SK-N-SH (cell line): Measurements from ENCODE around the gene SSBP2. TPM values are rescaled to one million over a fixed set of nuclear protein-coding genes. Genes with fewer than 3 reads are reported as not detected.

Experiments
- CTCF ChIA-PET: fragments of 300-600, 350-600 bp; formaldehyde crosslinking; extraction: SDS; loops from one replicate; lab custom pipeline; 2021; lab: Yijun Ruan, JAX
- POLR2A ChIA-PET: fragments of 350-600 bp; sonication (Branson Sonifier 250); formaldehyde crosslinking; extraction: SDS; loops from one replicate; lab custom pipeline; 2020; ENCODE audit warnings: antibody characterized with exemption, inconsistent platforms; lab: Yijun Ruan, JAX
- DNase-seq: peaks from one replicate; pipeline ENCODE4 v3.0.0; 2012
- H2AFZ ChIP-seq: fragments of 200-600 bp; sonication (generic); 2 replicates; pipeline ENCODE4 v1.8.1; 2016; ENCODE audit warnings: antibody characterized with exemption, mild to moderate bottlenecking, low read depth
- H3F3A ChIP-seq: fragments of 200-600 bp; sonication (generic); replicated peaks from 2 replicates; pipeline ENCODE3; 2016; ENCODE audit warnings: antibody characterized with exemption, mild to moderate bottlenecking; ENCODE audit not compliant: insufficient read depth
- H3K27ac ChIP-seq, 2 experiments: fragments of 200-500 bp in 1 of 2; fragments of 200-600 bp in 1 of 2; sonication (Bioruptor generic) in 1 of 2; sonication (generic), shearing (Covaris generic) in 1 of 2; 2 replicates each; pipeline versions ENCODE4 v1.5.1 to v1.6.1; 2014 to 2016; ENCODE audit warnings: low read depth in 2 of 2, inconsistent platforms in 1 of 2, low read length in 1 of 2, mild to moderate bottlenecking in 1 of 2, mixed read lengths in 1 of 2
- H3K27me3 ChIP-seq: fragments of 200-600 bp; sonication (generic), shearing (Covaris generic); 2 replicates; pipeline ENCODE4 v1.6.1; 2016; ENCODE audit warnings: mixed run types; ENCODE audit not compliant: insufficient read depth
- H3K36me3 ChIP-seq, 2 experiments: fragments of 200-500 bp in 1 of 2; fragments of 200-600 bp in 1 of 2; sonication (Bioruptor generic) in 1 of 2; sonication (generic) in 1 of 2; replicated peaks in 1 of 2; 2 replicates each; pipeline versions ENCODE3 to v1.5.1; 2014 to 2016; ENCODE audit warnings: low read length in 1 of 2, mild to moderate bottlenecking in 1 of 2; ENCODE audit not compliant: insufficient read depth in 2 of 2, control insufficient read depth in 1 of 2
- H3K4me1 ChIP-seq, 2 experiments: fragments of 200-500 bp in 1 of 2; fragments of 200-600 bp in 1 of 2; sonication (Bioruptor generic) in 1 of 2; sonication (generic), shearing (Covaris generic) in 1 of 2; 2 replicates each; pipeline versions ENCODE4 v1.5.1 to v1.6.1; 2014 to 2016; ENCODE audit warnings: low read depth in 1 of 2, low read length in 1 of 2, mixed run types in 1 of 2; ENCODE audit not compliant: insufficient read depth in 2 of 2, control insufficient read depth in 1 of 2
- H3K4me2 ChIP-seq: fragments of 200-600 bp; sonication (generic), shearing (Covaris generic); 2 replicates; pipeline ENCODE4 v1.6.1; 2017; ENCODE audit warnings: mixed run types
- H3K4me3 ChIP-seq, 2 experiments: fragments of 200-500 bp in 1 of 2; fragments of 200-600 bp in 1 of 2; sonication (Bioruptor generic) in 1 of 2; sonication (generic), shearing (Covaris generic) in 1 of 2; 2 replicates each; pipeline versions ENCODE4 v1.5.1 to v1.8.1; 2014 to 2016; ENCODE audit warnings: low read depth in 2 of 2, inconsistent platforms in 1 of 2, low read length in 1 of 2, mild to moderate bottlenecking in 1 of 2, mixed read lengths in 1 of 2, moderate library complexity in 1 of 2
- H3K79me2 ChIP-seq: fragments of 200-600 bp; sonication (generic); 2 replicates; pipeline ENCODE4 v1.8.1; 2017; ENCODE audit warnings: mild to moderate bottlenecking; ENCODE audit not compliant: insufficient read depth
- H3K9ac ChIP-seq: fragments of 200-600 bp; sonication (generic); 2 replicates; pipeline ENCODE4 v1.6.1; 2017; ENCODE audit warnings: mixed run types
- H3K9me2 ChIP-seq: fragments of 200-600 bp; sonication (generic); 2 replicates; pipeline ENCODE4 v1.6.1; 2017; ENCODE audit warnings: mixed run types
- H3K9me3 ChIP-seq: fragments of 200-600 bp; sonication (generic); 2 replicates; pipeline ENCODE4 v1.6.1; 2017; ENCODE audit warnings: mixed run types, mild to moderate bottlenecking, moderate library complexity
- H4K20me1 ChIP-seq: fragments of 200-600 bp; sonication (generic); 2 replicates; pipeline ENCODE4 v1.6.1; 2017; ENCODE audit warnings: mild to moderate bottlenecking, mixed run types; ENCODE audit not compliant: insufficient read depth
- EP300 ChIP-seq, 2 experiments: IDR thresholded peaks; 2 replicates each; pipeline versions ENCODE4 v1.4.0 to v1.6.1; 2012; ENCODE audit warnings: borderline replicate concordance in 1 of 2, low read depth in 1 of 2, low read length in 1 of 2
- FOXM1 ChIP-seq: IDR thresholded peaks from 2 replicates; pipeline ENCODE4 v1.4.0; 2012; ENCODE audit warnings: low read depth, mild to moderate bottlenecking
- MXI1 ChIP-seq: IDR thresholded peaks from 2 replicates; pipeline ENCODE4 v1.6.1; 2012; ENCODE audit warnings: mild to moderate bottlenecking, low read depth, low read length, improper control_type of control experiment
- RAD21 ChIP-seq: IDR thresholded peaks from 2 replicates; pipeline ENCODE4 v1.6.1; 2012; ENCODE audit warnings: mild to moderate bottlenecking, low read length
- RCOR1 ChIP-seq: fragments of 150-350 bp; IDR thresholded peaks from 2 replicates; pipeline ENCODE4 v1.6.1; 2017; ENCODE audit warnings: antibody characterized with exemption, low read length
- REST ChIP-seq: IDR thresholded peaks from 2 replicates; pipeline ENCODE4 v1.6.1; 2012; ENCODE audit warnings: mild to moderate bottlenecking, low read depth, low read length, moderate library complexity
- TAF1 ChIP-seq: IDR thresholded peaks from 2 replicates; pipeline ENCODE4 v1.6.1; 2012; ENCODE audit warnings: low read depth, mild to moderate bottlenecking, low read length, moderate library complexity, borderline replicate concordance
- USF1 ChIP-seq: IDR thresholded peaks from 2 replicates; pipeline ENCODE4 v1.4.0; 2012; ENCODE audit warnings: low read depth, borderline replicate concordance
- WGBS: methylation state at CpG from one replicate; pipeline ENCODE4 v1.1.6; 2017; ENCODE audit warnings: low lambda C conversion rate; 5-methylcytosine and 5-hydroxymethylcytosine counted together
- polyA plus RNA-seq, 3 experiments: library from polyadenylated mRNA; depleted of rRNA; stranded (reverse); fragments of >200 nt; gene quantifications; 2 replicates each; pipeline ENCODE4 v1.2.3, GENCODE V29; 2012
- TF ChIP-seq, protein P1 (sequence below): fragments of 150-350 bp; IDR thresholded peaks from 2 replicates; pipeline ENCODE4 v1.6.1; 2016; ENCODE audit warnings: mild to moderate bottlenecking, low read depth, low read length

SSBP2 gene
- polyA plus RNA-seq, 1 of the 3 experiments (the other 2 are of a cell fraction), result 35.3 TPM

DNA sequence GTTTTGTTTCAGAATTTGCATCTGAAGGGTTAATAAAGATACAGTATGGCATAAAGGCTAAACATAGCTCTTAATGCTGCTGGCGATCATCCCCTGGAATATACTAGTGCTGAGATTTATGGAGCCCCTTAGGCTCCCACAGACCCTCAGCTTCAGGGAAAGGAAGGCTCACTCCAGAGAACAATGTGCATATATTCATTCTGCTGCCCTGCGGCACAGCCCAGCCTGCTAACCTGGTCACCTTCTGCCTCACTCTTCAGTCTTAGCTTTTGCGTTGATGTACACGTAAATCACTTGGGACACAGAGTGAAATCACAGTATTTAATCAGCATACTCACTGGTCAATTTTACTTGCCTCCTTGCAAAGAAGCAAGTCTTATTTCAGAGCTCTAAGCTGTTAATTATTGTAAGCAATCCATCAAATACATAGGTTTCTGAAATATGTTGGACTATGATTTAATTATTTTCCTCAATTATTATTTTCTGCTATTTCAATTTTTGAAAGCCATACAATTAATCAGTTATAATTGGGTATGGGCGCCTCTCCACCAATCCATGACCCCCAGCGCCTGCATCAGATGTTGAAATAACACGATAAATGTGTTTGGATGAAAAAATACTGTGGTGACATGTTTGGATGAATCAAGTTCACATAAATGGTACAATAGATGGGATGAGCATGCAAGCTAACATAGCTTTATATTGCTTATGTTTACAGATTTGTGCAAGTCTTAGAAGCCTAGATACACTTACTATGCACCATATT lies 345.6 kb downstream of the SSBP2 start:
- POLR2A ChIA-PET, result no interaction called here
- no peaks in the 10 kb centered on the region for H3K36me3 ChIP-seq
- TF ChIP-seq RAD21 (no peak), FOXM1 (no peak), RCOR1 (no peak), TAF1 (no peak), REST (no peak), EP300 (IDR thresholded peaks at IDR 0.05; ENCODE audit: borderline replicate concordance in 1 of 2, low read depth in 1 of 2, low read length in 1 of 2) (no peak)
- no peak overlapping the region for H3K4me2 ChIP-seq
- H3F3A ChIP-seq, result no peaks in the 10 kb centered on the region
- H3K4me1 ChIP-seq, result no peaks in the 10 kb centered on the region
- no peaks in the 10 kb centered on the region for H3K9me3 ChIP-seq
- DNase-seq, result no peak
- no peak overlapping the region for H3K27ac ChIP-seq
- no peak overlapping the region for H2AFZ ChIP-seq
- CTCF ChIA-PET, result interaction anchor here (2.5 kb wide), 1 partner anchor 20 kb away, joined by 9 read pairs; no protein-coding TSS in a partner anchor
- H4K20me1 ChIP-seq, result no peaks in the 10 kb centered on the region
- no peaks in the 10 kb centered on the region for H3K9me2 ChIP-seq
- no peaks in the 10 kb centered on the region for H3K79me2 ChIP-seq
- H3K4me3 ChIP-seq, result no peak overlapping the region
- 89% methylated on average over 7 of the region's 7 CpGs for WGBS
- H3K9ac ChIP-seq, result no peak overlapping the region
- H3K27me3 ChIP-seq, result no peaks in the 10 kb centered on the region

- CTCF ChIA-PET, result interaction anchor here (1.0 kb wide), 1 partner anchor 23 kb away, joined by 3 read pairs; no protein-coding TSS in a partner anchor
- H3F3A ChIP-seq, result no peaks in the 10 kb centered on the region
- no peak for DNase-seq
- no peaks in the 10 kb centered on the region for H3K79me2 ChIP-seq
- H3K4me3 ChIP-seq, result no peak overlapping the region
- POLR2A ChIA-PET, result no interaction called here
- no peak overlapping the region for H3K27ac ChIP-seq
- H4K20me1 ChIP-seq, result no peaks in the 10 kb centered on the region
- H3K4me2 ChIP-seq, result no peak overlapping the region
- TF ChIP-seq, protein P1, sequence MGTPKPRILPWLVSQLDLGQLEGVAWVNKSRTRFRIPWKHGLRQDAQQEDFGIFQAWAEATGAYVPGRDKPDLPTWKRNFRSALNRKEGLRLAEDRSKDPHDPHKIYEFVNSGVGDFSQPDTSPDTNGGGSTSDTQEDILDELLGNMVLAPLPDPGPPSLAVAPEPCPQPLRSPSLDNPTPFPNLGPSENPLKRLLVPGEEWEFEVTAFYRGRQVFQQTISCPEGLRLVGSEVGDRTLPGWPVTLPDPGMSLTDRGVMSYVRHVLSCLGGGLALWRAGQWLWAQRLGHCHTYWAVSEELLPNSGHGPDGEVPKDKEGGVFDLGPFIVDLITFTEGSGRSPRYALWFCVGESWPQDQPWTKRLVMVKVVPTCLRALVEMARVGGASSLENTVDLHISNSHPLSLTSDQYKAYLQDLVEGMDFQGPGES, result no peak
- TF ChIP-seq USF1 (no peak), MXI1 (no peak)
- H2AFZ ChIP-seq, result no peak overlapping the region
- H3K36me3 ChIP-seq, result no peaks in the 10 kb centered on the region
- no peaks in the 10 kb centered on the region for H3K9me2 ChIP-seq
- no peaks in the 10 kb centered on the region for H3K4me1 ChIP-seq
- no peaks in the 10 kb centered on the region for H3K27me3 ChIP-seq
- H3K9ac ChIP-seq, result no peak overlapping the region
- H3K9me3 ChIP-seq, result no peaks in the 10 kb centered on the region
- WGBS, result 26% methylated on average over 2 of the region's 2 CpGs
Observed at GRCh38 chr5:81402192-81402930, 348.5 kb downstream of the SSBP2 start.
